HG03139 (cell line): ENCODE measurements around the gene PIEZO1.

Source experiments
- ATAC-seq: cut with Tn5 transposase; IDR thresholded peaks from one replicate; pipeline ENCODE4 v1.9.1; 2021; ENCODE audit not compliant: unreplicated experiment

The PIEZO1 gene

GRCh38 chr16:88723507-88723887 is 61.5 kb downstream of the PIEZO1 start:
- ATAC-seq: no peak

- no peak for ATAC-seq
These were observed 62.1 kb downstream of the PIEZO1 start for GRCh38 chr16:88722784-88723506.

GRCh38 chr16:88721815-88722755 is 62.9 kb downstream of the PIEZO1 start:
- no peak for ATAC-seq

- no peak for ATAC-seq
These were observed 63.8 kb downstream of the PIEZO1 start for GRCh38 chr16:88721236-88721635.

- ATAC-seq: no peak
These were observed 64.5 kb downstream of the PIEZO1 start for GRCh38 chr16:88720396-88720970.

GRCh38 chr16:88719933-88720296 is 65.1 kb downstream of the PIEZO1 start:
- ATAC-seq: no peak

- ATAC-seq: no peak
These were observed 65.6 kb downstream of the PIEZO1 start for GRCh38 chr16:88719267-88719932.

- no peak for ATAC-seq
These were observed 66.8 kb downstream of the PIEZO1 start for GRCh38 chr16:88718178-88718577.

GRCh38 chr16:88716601-88717001 is 68.4 kb downstream of the PIEZO1 start:
- ATAC-seq: no peak

- ATAC-seq: no peak
These were observed 68.8 kb downstream of the PIEZO1 start for GRCh38 chr16:88716201-88716600.

GRCh38 chr16:88715312-88716190 is 69.5 kb downstream of the PIEZO1 start:
- no peak for ATAC-seq

GRCh38 chr16:88714420-88715302 is 70.4 kb downstream of the PIEZO1 start:
- no peak for ATAC-seq

- ATAC-seq: no peak
These were observed 71.2 kb downstream of the PIEZO1 start for GRCh38 chr16:88713568-88714419.

GRCh38 chr16:88713054-88713453 is 72.0 kb downstream of the PIEZO1 start:
- ATAC-seq: no peak

- no peak for ATAC-seq
These were observed 72.5 kb downstream of the PIEZO1 start for GRCh38 chr16:88712362-88712979.

- ATAC-seq: no peak
These were observed 73.2 kb downstream of the PIEZO1 start for GRCh38 chr16:88711750-88712340.

- no peak for ATAC-seq
These were observed 74.5 kb downstream of the PIEZO1 start for GRCh38 chr16:88710556-88710955.
